HG03280 (cell line): ENCODE measurements around the gene TMEM229B.

Experiments used
- ATAC-seq: cut with Tn5 transposase; IDR thresholded peaks from one replicate; pipeline ENCODE4 v1.9.1; 2021; ENCODE audit warnings: mild to moderate bottlenecking, moderate library complexity; ENCODE audit not compliant: unreplicated experiment

The TMEM229B gene

DNA sequence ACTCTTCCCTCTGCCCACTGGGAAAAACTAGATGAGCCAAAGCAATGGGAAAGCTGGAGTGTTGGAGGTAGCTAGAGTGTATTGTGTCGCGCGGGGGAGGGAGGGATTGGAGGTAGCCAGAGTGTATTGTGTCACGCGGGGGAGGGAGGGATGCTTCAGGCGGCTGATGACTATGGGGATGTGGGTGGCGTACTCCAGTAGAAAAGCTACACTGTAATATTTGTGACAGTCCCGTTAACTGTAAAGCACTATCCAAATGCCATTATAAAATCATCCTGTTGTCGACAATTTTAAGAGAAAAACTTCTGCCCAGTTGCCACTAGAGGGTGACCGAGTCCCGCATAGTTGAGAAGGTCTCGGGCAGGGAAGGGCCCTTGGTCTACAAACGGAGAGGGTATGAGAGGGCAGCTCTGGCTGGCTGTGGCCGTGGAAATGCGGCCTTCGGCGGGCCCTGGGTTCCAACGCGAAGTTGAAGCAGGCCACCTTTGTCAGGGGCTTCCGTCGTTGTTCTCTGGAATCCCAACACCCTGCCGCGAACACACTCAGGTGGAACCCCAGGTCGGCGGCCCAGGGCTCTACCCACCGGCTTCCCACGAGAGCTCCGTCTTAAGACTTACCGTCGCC lies 61.4 kb downstream of the TMEM229B start:
- ATAC-seq, result peak; percentile 52

DNA sequence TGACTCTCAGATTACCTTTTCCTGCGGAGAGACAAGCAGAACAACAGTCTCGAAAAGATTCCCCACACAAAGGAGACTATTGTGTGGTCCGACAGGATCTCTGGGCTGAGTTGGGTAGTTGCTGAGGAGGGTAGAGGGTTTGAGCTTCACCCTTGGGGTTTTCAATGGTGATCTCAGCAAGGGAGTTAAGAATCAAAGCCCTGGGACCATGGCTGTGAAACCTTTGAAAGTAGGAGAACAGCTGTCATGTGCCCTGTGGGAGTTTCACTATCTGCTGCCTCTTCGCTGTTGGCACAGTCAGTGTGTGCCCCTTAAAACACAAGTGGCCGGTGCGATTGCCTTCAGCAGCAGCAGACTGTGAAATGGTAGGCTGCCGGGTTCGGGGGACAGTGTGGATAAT lies 62.4 kb downstream of the TMEM229B start:
- no peak for ATAC-seq

DNA sequence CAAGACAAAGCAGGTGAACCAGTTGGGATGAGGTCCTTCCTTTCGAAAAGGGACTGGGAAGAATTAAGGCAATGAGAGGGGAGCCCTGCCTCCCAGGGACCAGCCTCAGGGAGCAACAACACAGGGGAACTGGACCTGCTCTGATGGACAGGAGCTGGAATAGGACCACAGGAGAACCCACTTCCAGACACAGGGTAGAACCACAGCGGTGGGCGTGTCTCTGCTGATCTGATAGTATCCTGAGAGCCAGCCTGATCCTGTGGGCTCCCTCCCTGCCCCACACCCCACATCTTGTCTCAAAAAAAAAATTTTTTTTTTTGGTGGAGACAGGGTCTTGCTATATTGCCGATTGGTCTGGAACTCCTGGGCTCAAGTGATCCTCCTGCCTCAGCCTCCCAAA lies 62.9 kb downstream of the TMEM229B start:
- ATAC-seq, result no peak

DNA sequence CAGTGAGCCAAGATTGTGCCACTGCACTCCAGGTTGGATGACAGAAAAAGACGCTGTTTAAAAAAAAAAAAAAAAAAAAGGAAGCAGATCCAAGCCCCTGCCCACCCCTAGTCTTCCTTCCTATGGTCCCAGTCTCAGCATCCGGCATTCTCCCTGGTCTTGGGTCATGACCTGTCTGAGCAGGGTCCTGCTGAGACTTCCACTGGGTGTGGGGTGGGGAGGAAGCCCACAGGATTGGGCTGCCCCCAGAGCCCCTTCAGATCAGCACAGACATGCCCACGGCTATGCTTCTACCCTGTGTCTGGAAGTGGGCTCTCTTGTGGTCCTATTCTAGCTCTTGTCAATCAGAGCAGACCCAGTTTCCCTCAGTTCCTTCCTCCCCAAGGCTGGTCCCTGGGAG lies 64.0 kb downstream of the TMEM229B start:
- no peak for ATAC-seq

DNA sequence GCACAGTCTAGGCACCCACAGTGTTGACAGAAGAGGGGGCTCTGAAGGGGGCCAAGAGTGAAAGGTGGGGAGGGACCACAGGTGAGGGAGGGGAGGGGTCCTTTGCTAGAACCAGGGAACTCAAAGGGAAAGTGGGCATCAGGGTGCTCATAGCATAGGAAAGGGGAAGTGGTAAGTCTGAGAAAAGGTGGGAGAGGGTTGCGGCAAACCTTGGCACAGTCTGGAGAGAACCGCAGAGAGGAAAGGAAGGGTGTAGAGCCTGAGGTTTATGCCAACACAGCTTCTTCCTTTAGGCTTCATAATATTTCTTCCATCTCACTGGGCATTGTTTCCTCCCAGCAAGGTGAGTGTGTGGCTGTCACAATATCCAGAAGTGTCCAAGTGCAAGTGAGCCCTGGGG lies 65.1 kb downstream of the TMEM229B start:
- no peak for ATAC-seq

DNA sequence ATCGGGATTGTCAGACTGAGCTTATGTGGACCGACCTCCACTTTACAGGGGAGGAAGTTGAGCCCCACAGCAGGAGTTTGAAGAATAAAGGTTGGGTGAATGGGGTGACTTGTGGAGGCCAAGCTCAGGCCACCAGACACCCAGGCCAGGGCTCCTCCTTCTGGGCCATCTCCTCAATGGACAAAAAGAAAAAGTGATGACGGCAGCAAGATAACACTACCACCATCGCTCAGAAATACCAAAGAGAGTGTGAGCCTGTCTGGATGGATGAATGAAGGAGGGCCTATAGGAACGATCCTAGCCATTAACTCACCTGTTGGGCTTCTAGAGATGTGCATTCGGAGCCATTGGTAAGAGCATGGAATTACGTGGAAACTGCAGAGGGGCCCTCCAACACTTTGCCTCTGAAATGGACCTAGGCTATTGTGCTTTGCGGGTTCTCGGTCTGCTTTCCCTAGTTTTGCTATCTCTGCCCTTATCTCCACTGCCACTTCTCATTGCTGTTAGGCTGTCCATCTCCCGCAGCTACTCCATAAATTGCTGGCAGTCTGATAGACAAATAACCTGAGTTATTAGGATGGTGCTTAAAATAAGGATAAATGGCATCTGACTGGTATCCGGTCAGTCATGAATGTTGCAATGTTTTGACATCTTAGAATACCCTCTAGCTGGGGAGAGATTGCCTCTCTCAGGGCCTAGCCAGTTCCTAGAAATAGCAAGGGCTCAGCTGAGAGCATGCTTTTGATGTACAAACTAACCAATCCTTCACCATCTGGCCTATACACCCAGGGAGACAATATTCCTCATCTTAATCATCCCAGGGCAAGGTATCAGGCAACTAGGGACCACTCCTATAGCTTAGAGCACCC lies 66.9 kb downstream of the TMEM229B start:
- no peak for ATAC-seq
